Fibroblast of pulmonary artery (primary cell): ENCODE data around the gene DBN1.

ENCODE experiments used
- DNase-seq: peaks from one replicate; pipeline ENCODE4 v3.0.0-alpha.2; 2010; ENCODE audit warnings: low read depth
- H3K4me3 ChIP-seq: replicated peaks from 2 replicates; pipeline ENCODE4 v1.5.1; 2011; ENCODE audit warnings: low read depth, mild to moderate bottlenecking, control low read depth, low read length, moderate library complexity
- TF ChIP-seq, protein P1 (sequence below): IDR thresholded peaks from 2 replicates; pipeline ENCODE4 v1.5.1; 2011; ENCODE audit warnings: mild to moderate bottlenecking, control low read depth, low read length, inconsistent platforms; ENCODE audit errors: missing control alignments

DBN1 gene

DNA sequence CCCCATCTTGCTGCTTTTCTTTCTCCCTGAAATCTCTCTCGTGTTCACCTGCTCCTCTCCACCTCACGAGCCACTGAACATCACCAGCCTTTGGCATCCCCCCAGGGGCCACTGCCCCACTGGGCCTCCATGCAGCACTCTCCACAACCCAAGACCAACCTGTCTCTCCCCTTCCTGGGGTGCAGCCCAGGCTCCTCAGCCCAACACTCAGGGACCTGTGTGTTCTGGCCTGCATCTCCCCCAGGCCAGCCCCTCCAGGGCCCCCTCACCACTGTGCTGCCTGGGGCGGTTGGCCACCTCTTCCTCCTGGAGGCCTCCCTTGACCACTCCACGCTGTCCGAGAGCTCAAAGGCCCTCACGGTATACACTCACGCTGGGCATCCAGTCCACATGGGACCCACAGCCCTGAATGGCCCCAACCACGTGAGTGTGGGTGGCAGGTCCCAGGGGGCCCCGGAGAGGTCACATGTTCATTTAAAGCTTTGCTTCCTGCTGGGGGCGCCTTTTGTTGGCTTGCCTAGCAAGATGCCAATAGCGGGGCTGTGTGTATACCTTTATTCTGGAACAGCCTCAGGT is 36.6 kb upstream of the DBN1 start:
- no peak overlapping the region for H3K4me3 ChIP-seq
- TF ChIP-seq, protein P1, sequence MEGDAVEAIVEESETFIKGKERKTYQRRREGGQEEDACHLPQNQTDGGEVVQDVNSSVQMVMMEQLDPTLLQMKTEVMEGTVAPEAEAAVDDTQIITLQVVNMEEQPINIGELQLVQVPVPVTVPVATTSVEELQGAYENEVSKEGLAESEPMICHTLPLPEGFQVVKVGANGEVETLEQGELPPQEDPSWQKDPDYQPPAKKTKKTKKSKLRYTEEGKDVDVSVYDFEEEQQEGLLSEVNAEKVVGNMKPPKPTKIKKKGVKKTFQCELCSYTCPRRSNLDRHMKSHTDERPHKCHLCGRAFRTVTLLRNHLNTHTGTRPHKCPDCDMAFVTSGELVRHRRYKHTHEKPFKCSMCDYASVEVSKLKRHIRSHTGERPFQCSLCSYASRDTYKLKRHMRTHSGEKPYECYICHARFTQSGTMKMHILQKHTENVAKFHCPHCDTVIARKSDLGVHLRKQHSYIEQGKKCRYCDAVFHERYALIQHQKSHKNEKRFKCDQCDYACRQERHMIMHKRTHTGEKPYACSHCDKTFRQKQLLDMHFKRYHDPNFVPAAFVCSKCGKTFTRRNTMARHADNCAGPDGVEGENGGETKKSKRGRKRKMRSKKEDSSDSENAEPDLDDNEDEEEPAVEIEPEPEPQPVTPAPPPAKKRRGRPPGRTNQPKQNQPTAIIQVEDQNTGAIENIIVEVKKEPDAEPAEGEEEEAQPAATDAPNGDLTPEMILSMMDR: no peak
- DNase-seq: no peak

DNA sequence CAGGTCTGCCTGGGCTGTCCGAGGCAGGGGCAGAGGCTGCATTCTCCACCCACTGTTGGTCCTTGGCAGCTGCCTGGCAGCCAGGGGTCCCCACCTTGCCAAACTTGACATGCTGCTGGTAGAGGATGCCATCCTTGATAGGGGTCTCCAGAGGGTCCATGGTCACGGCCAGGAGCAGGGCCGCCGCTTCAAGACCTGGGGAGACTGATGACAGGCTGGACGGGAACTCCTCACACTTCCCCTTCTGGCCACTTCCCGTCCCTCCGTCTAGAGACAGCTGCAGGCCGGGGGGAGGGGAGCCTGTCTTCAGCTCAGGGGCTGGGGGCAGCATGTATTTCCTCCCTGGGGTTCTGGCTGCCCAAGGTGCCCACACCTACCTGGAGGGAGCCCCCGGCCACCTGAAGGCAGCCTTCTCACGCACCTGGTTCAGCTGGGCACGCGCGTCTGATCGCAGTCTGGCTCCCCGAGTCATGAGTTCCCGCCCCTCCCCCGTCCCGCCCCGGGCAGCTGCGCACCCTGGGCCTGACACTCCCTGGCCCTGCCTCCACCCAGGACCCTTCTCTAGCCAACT is 36.0 kb upstream of the DBN1 start, which contains the start of gene DOK3:
Gene DOK3 (minus strand): TSS at position 446 of the 571 bp plus-strand sequence. CDS start 286 bp downstream, at position 160.
- TF ChIP-seq, protein P1: no peak
- no peak within 1 kb of the TSS for H3K4me3 ChIP-seq

DNA sequence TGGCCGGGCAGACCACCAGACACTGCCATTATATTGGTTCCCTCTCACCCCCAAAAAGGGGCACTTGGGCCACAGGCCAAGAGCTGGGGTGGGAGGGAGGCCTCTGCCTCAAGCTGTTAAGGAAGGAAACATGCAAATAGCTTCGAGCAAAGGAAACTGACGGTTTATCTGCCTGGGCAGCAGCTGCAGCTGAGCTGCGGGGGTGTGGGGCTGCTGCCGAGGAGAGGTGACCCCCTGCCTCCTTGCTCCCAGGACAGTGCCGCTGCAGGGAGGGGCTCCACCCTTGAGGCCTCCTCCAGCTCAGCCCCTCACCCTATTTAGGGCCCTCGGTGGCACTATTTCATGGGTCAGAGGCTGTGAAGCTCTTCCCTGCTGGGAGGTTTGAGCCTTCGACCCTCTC is 35.4 kb upstream of the DBN1 start:
- no peak for DNase-seq
- TF ChIP-seq, protein P1: no peak

More for the DNA sequence above, 36.0 kb upstream of the DBN1 start, which contains the start of gene DOK3:
- DNase-seq: no peak

DNA sequence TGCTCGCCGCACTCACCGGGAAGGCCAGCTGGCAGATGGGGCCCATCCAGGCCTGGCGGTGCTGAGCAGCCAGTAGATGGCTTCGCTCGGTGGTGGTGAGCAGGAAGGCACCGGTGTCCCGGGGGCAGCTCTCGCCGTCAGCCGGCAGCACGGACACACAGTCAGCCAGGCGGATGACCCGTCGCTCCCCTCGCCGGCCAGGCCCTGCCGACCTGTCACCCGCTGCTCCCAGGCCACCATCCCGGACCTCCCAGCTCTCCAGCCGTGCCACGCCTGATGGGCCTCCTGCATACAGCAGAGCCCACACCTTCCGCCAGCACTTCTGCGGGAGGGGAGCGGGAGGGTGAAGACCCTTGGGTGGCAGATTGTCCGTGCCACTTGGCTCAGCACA is 34.8 kb upstream of the DBN1 start:
- no peak for DNase-seq

More for the DNA sequence above, 35.4 kb upstream of the DBN1 start:
- H3K4me3 ChIP-seq: no peak overlapping the region

GRCh38 chr5:177507596-177508220 is 34.3 kb upstream of the DBN1 start:
- H3K4me3 ChIP-seq: no peak overlapping the region

More for the DNA sequence above, 34.8 kb upstream of the DBN1 start:
- H3K4me3 ChIP-seq: no peak overlapping the region
- TF ChIP-seq, protein P1: no peak

DNA sequence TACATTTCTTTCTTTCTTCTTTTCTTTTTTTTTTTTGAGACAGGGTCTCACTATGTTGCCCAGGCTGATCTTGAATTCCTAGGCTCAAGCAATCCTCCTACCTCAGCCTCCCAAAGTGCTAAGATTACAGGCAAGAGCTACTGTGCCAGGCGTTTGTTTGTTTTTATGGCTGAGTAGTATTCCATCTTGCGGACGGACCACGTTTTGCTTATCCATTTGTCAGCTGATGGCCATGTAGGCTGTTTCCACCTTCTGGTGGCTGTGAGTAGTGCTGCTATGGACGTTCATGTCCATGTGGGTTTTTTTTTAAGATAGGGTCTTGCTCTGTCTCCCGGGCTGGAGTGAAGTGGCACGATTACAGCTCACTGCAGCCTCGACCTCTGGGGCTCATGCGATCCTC is 33.7 kb upstream of the DBN1 start:
- DNase-seq: peak; percentile 40
- TF ChIP-seq, protein P1: peak; percentile 33

More at GRCh38 chr5:177507596-177508220, 34.3 kb upstream of the DBN1 start:
- TF ChIP-seq, protein P1: no peak
- DNase-seq: no peak

More for the DNA sequence above, 33.7 kb upstream of the DBN1 start:
- H3K4me3 ChIP-seq: no peak overlapping the region
